H1 (cell line): ENCODE measurements around the gene KLHDC4. TPM values are rescaled to one million over a fixed set of nuclear protein-coding genes. Genes with fewer than 3 reads are reported as not detected.
"Not testable (repeated sequence)": the region's sequence is repeated elsewhere in the genome, so short reads cannot be mapped to it uniquely, and the experiment has no call there.

Experiments
- CTCF ChIA-PET: fragments of 300-600 bp; sonication (Branson Sonifier 250); formaldehyde crosslinking; loops from one replicate; lab custom pipeline; 2021; ENCODE audit not compliant: partially characterized antibody; lab: Charles Lee
- POLR2A ChIA-PET: fragments of 300-600 bp; sonication (Branson Sonifier 250); formaldehyde crosslinking; loops from one replicate; lab custom pipeline; 2021; ENCODE audit warnings: inconsistent platforms; ENCODE audit not compliant: partially characterized antibody; lab: Charles Lee
- DNase-seq, 2 experiments: peaks; one replicate each; pipeline versions ENCODE4 v3.0.0 to v3.0.0-alpha.2; 2010 to 2022; ENCODE audit warnings: low spot score in 2 of 2, low read depth in 1 of 2, mixed read lengths in 1 of 2
- FAIRE-seq: peaks from 2 replicates; lab custom pipeline; 2011; peaks lifted over from hg19 to GRCh38; lab: Jason Lieb, UNC
- H2AFZ ChIP-seq: 2 replicates; pipeline ENCODE4 v1.8.1; 2012; ENCODE audit warnings: low read length, inconsistent platforms
- H2AK5ac ChIP-seq: 2 replicates; pipeline ENCODE4 v1.6.1; 2013; ENCODE audit warnings: low read depth, low read length
- H2BK120ac ChIP-seq: replicated peaks from 2 replicates; pipeline ENCODE3; 2013; ENCODE audit warnings: low read depth, low read length, inconsistent platforms
- H2BK12ac ChIP-seq: 2 replicates; pipeline ENCODE4 v1.6.1; 2013; ENCODE audit warnings: low read depth, low read length
- H2BK15ac ChIP-seq: 2 replicates; pipeline ENCODE4 v1.6.1; 2013; ENCODE audit warnings: low read length
- H2BK20ac ChIP-seq: 2 replicates; pipeline ENCODE4 v1.6.1; 2013; ENCODE audit warnings: low read length
- H2BK5ac ChIP-seq: 2 replicates; pipeline ENCODE4 v1.6.1; 2013; ENCODE audit warnings: low read depth, low read length
- H3K14ac ChIP-seq: 2 replicates; pipeline ENCODE4 v1.6.1; 2013; ENCODE audit warnings: inconsistent platforms; ENCODE audit not compliant: insufficient read length
- H3K18ac ChIP-seq: 2 replicates; pipeline ENCODE4 v1.6.1; 2013; ENCODE audit warnings: low read length; ENCODE audit errors: extremely low read depth
- H3K23ac ChIP-seq: 2 replicates; pipeline ENCODE4 v1.6.1; 2013; ENCODE audit warnings: inconsistent platforms; ENCODE audit not compliant: insufficient read length
- H3K23me2 ChIP-seq: 2 replicates; pipeline ENCODE4 v1.6.1; 2013; ENCODE audit warnings: low read depth, low read length
- H3K27ac ChIP-seq: 2 replicates; pipeline ENCODE4 v1.6.1; 2011; ENCODE audit warnings: low read depth, low read length, inconsistent platforms
- H3K27me3 ChIP-seq, 4 experiments: replicated peaks in 1 of 4; 1 replicate in 1 of 4; 2 replicates in 3 of 4; pipeline versions ENCODE4 v1.6.1 to v1.8.1; 2011 to 2013; ENCODE audit warnings: low read length in 3 of 4, mild to moderate bottlenecking in 3 of 4, inconsistent platforms in 2 of 4, mixed read lengths in 2 of 4, moderate library complexity in 1 of 4; ENCODE audit not compliant: control insufficient read depth in 3 of 4, insufficient read depth in 3 of 4; ENCODE audit errors: extremely low read depth in 1 of 4
- H3K36me3 ChIP-seq, 4 experiments: 2 replicates each; pipeline versions ENCODE4 v1.6.1 to v1.8.1; 2011 to 2013; ENCODE audit warnings: mild to moderate bottlenecking in 4 of 4, low read length in 3 of 4, moderate library complexity in 2 of 4, control low read depth in 1 of 4, inconsistent platforms in 1 of 4; ENCODE audit not compliant: insufficient read depth in 4 of 4, control insufficient read depth in 2 of 4
- H3K4ac ChIP-seq: replicated peaks from 2 replicates; pipeline ENCODE3; 2013; ENCODE audit warnings: low read length, low read depth, mixed read lengths, inconsistent platforms; ENCODE audit not compliant: insufficient read length
- H3K4me1 ChIP-seq, 4 experiments: replicated peaks in 1 of 4; 1 replicate in 1 of 4; 2 replicates in 3 of 4; pipeline versions ENCODE4 v1.6.1 to v1.8.1; 2011 to 2013; ENCODE audit warnings: low read length in 3 of 4, inconsistent platforms in 2 of 4, mixed read lengths in 1 of 4; ENCODE audit not compliant: insufficient read depth in 4 of 4, control insufficient read depth in 3 of 4
- H3K4me2 ChIP-seq, 2 experiments: 2 replicates each; pipeline versions ENCODE4 v1.6.1 to v1.8.1; 2011 to 2013; ENCODE audit warnings: low read depth in 2 of 2, low read length in 2 of 2, control low read depth in 1 of 2, inconsistent platforms in 1 of 2, mild to moderate bottlenecking in 1 of 2; ENCODE audit not compliant: insufficient read depth in 1 of 2
- H3K4me3 ChIP-seq, 4 experiments: fragments of 200-600, 300-600 bp in 1 of 4; sonication (generic), shearing (Covaris generic), sonication (Bioruptor Twin) in 1 of 4; 2 replicates each; pipeline versions ENCODE4 v1.5.1 to v1.8.1; 2011 to 2016; ENCODE audit warnings: low read length in 4 of 4, low read depth in 3 of 4, control low read depth in 2 of 4, inconsistent platforms in 2 of 4, mild to moderate bottlenecking in 2 of 4, mixed read lengths in 1 of 4, moderate library complexity in 1 of 4; ENCODE audit not compliant: insufficient read depth in 2 of 4; ENCODE audit errors: extremely low read depth in 1 of 4
- H3K56ac ChIP-seq: replicated peaks from 2 replicates; pipeline ENCODE3; 2013; ENCODE audit warnings: low read depth, mild to moderate bottlenecking, mixed read lengths, low read length, inconsistent platforms; ENCODE audit not compliant: insufficient read length
- H3K79me1 ChIP-seq: 2 replicates; pipeline ENCODE4 v1.6.1; 2013; ENCODE audit warnings: low read depth, low read length, control low read depth
- H3K79me2 ChIP-seq, 2 experiments: 2 replicates each; pipeline versions ENCODE4 v1.6.1 to v1.8.1; 2012 to 2013; ENCODE audit warnings: low read length in 2 of 2, mild to moderate bottlenecking in 2 of 2, inconsistent platforms in 1 of 2; ENCODE audit not compliant: insufficient read depth in 2 of 2, control insufficient read depth in 1 of 2
- H3K9ac ChIP-seq, 4 experiments: replicated peaks in 1 of 4; 1 replicate in 1 of 4; 2 replicates in 3 of 4; pipeline versions ENCODE4 v1.6.1 to v1.8.1; 2011 to 2013; ENCODE audit warnings: low read depth in 3 of 4, low read length in 3 of 4, control low read depth in 2 of 4, mild to moderate bottlenecking in 2 of 4, moderate library complexity in 2 of 4, inconsistent platforms in 1 of 4; ENCODE audit errors: extremely low read depth in 1 of 4
- H3K9me3 ChIP-seq, 2 experiments: 2 replicates each; pipeline versions ENCODE4 v1.6.1 to v1.8.1; 2012 to 2013; ENCODE audit warnings: mild to moderate bottlenecking in 2 of 2, moderate library complexity in 2 of 2, control low read depth in 1 of 2, inconsistent platforms in 1 of 2, low read depth in 1 of 2, low read length in 1 of 2, mixed read lengths in 1 of 2; ENCODE audit not compliant: insufficient read depth in 2 of 2
- H4K20me1 ChIP-seq, 2 experiments: replicated peaks in 1 of 2; 2 replicates each; pipeline versions ENCODE3 to v1.8.1; 2011 to 2013; ENCODE audit warnings: inconsistent platforms in 2 of 2, low read length in 2 of 2, mild to moderate bottlenecking in 1 of 2; ENCODE audit not compliant: insufficient read depth in 2 of 2, control insufficient read depth in 1 of 2
- H4K5ac ChIP-seq: 2 replicates; pipeline ENCODE4 v1.6.1; 2013; ENCODE audit warnings: low read length, low read depth, mixed read lengths, inconsistent platforms; ENCODE audit not compliant: insufficient read length
- H4K8ac ChIP-seq: 2 replicates; pipeline ENCODE4 v1.8.0; 2013; ENCODE audit warnings: mild to moderate bottlenecking, moderate library complexity, low read length, inconsistent platforms; ENCODE audit not compliant: insufficient read depth; ENCODE audit errors: extremely low read depth
- H4K91ac ChIP-seq: replicated peaks from 2 replicates; pipeline ENCODE3; 2013; ENCODE audit warnings: low read length, mixed read lengths, inconsistent platforms; ENCODE audit not compliant: insufficient read length
- WGBS, 2 experiments: shearing (Covaris generic) in 1 of 2; methylation state at CpG; one replicate each; pipeline versions ENCODE4 v1.1.6 to v1.1.7; 2013 to 2015; ENCODE audit warnings: low lambda C conversion rate in 2 of 2, mixed read lengths in 2 of 2, inconsistent platforms in 1 of 2, low coverage in 1 of 2, missing lambda C conversion rate in 1 of 2; ENCODE audit not compliant: insufficient replicate concordance in 2 of 2, insufficient coverage in 1 of 2, insufficient read length in 1 of 2; ENCODE audit errors: extremely low coverage in 1 of 2, missing lambda C conversion rate in 1 of 2; 5-methylcytosine and 5-hydroxymethylcytosine counted together
- polyA plus RNA-seq, 7 experiments: library from polyadenylated mRNA; depleted of rRNA in 3 of 7; stranded (reverse) in 5 of 7; unstranded in 2 of 7; fragments of >200 nt in 5 of 7; fragments of 200-250 nt in 2 of 7; gene quantifications; 1 replicate in 5 of 7; 2 replicates in 1 of 7; 4 replicates in 1 of 7; pipeline versions ENCODE4 v1.2.1 to v1.2.3, GENCODE V29; 2011 to 2013; ENCODE audit warnings: missing spikeins in 2 of 7, mixed read lengths in 2 of 7
- total RNA-seq: library from RNA; stranded (reverse); fragmentation: NEBNext Ultra II Directional; extraction: Animal tissue kit (Norgen Biotek cat#: 25700); gene quantifications from 2 replicates; pipeline ENCODE4 v1.2.1, GENCODE V29; 2021

KLHDC4 gene
- total and polyA plus RNA-seq, 2 of the 8 experiments (the other 6 are each of a cell fraction or from before 2014, with no cell fraction given): 23.7 to 63.9 TPM

DNA sequence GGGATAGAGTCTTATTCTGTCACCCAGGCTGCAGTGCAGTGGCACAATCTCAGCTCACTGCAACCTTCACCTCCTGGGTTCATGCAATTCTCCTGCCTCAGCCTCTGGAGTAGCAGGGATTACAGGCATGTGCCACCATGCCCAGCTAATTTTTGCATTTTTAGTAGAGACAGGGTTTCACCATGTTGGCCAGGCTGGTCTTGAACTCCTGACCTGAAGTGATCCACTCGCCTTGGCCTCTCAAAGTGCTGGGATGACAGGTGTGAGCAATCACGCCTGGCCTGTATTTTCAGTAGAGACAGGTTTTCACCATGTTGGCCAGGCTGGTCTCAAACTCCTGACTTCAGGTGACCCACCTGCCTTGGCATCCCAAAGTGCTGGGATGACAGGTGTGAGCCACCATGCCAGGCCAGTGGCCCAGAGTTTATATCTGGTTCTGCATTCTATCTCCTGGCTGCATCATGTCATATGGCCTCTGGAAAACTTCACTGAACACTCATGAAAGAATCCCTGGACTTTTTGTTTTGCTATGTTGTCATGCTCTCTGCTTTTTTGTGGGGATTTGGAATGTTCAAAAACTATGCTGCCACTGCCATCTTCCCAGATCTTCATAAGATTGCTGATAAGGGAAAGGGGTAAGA lies 21.8 kb upstream of the KLHDC4 start:
- ChIA-PET CTCF (interaction anchor here (0.8 to 4.6 kb wide), 3 partner anchors 7 to 62 kb away, joined by 3 to 44 read pairs (median 4); no protein-coding TSS in a partner anchor), POLR2A (interaction anchor here (9.3 kb wide), 1 partner anchor 82 kb away, joined by 140 read pairs; the partner anchor contains the start of gene SLC7A5)
- not testable (repeated sequence) for H3K14ac ChIP-seq, H4K91ac ChIP-seq, DNase-seq, H3K79me2 ChIP-seq, H4K8ac ChIP-seq, H2AFZ ChIP-seq, H3K27ac ChIP-seq, H2BK5ac ChIP-seq, H3K4me3 ChIP-seq, H3K9ac ChIP-seq, H2BK15ac ChIP-seq, H4K20me1 ChIP-seq, H3K23ac ChIP-seq, FAIRE-seq, H2BK20ac ChIP-seq, H3K9me3 ChIP-seq, H3K23me2 ChIP-seq, H2BK12ac ChIP-seq, H3K56ac ChIP-seq, H3K36me3 ChIP-seq, H2BK120ac ChIP-seq, H2AK5ac ChIP-seq, H3K4me2 ChIP-seq, H3K79me1 ChIP-seq, H3K27me3 ChIP-seq, H3K18ac ChIP-seq, H3K4me1 ChIP-seq, H3K4ac ChIP-seq, H4K5ac ChIP-seq
- 92% methylated on average over 2 of the region's 2 CpGs; no CpG with 5 or more reads in 1 of the 2 experiments for WGBS, 2 experiments
